OCI-LY7 (cell line): ENCODE measurements around the gene MDFIC. TPM values are rescaled to one million over a fixed set of nuclear protein-coding genes. Genes with fewer than 3 reads are reported as not detected.

ENCODE experiments used
- BruUV-seq: library from RNA; stranded (reverse); fragments of 400-500 nt; replicated peaks from 2 replicates; lab custom pipeline; 2021; lab: Mats Ljungman, UMichigan
- CTCF ChIA-PET: fragments of 300-600 bp; sonication (Branson Sonifier 250); formaldehyde crosslinking; loops from one replicate; lab custom pipeline; 2022; ENCODE audit warnings: antibody characterized with exemption; ENCODE audit not compliant: unreplicated experiment; lab: Charles Lee
- POLR2A ChIA-PET: fragments of 300-600 bp; sonication (Branson Sonifier 250); formaldehyde crosslinking; loops from one replicate; lab custom pipeline; 2022; ENCODE audit warnings: antibody characterized with exemption; lab: Charles Lee
- DNase-seq: peaks from one replicate; pipeline ENCODE4 v3.0.0-alpha.2; 2015; ENCODE audit warnings: low spot score
- H2AFZ ChIP-seq: fragments of 200-600 bp; sonication (generic), shearing (Covaris generic); 2 replicates; pipeline ENCODE4 v1.6.1; 2014; ENCODE audit warnings: mild to moderate bottlenecking, antibody characterized with exemption, low read length, moderate library complexity
- H3K27ac ChIP-seq: fragments of 200-600 bp; sonication (generic); 2 replicates; pipeline ENCODE4 v1.5.1; 2014; ENCODE audit warnings: mixed run types, low read depth, mild to moderate bottlenecking, moderate library complexity, low read length, inconsistent platforms; ENCODE audit not compliant: poor library complexity, severe bottlenecking
- H3K36me3 ChIP-seq: fragments of 200-600 bp; sonication (generic); 2 replicates; pipeline ENCODE4 v1.6.1; 2014; ENCODE audit warnings: mild to moderate bottlenecking, antibody characterized with exemption, low read length, moderate library complexity, mixed read lengths; ENCODE audit not compliant: insufficient read depth
- H3K4me1 ChIP-seq: fragments of 200-600 bp; sonication (generic); 2 replicates; pipeline ENCODE4 v1.5.1; 2014; ENCODE audit warnings: mild to moderate bottlenecking, low read length; ENCODE audit not compliant: insufficient read depth, poor library complexity, severe bottlenecking
- H3K4me2 ChIP-seq: fragments of 200-600 bp; sonication (generic); 2 replicates; pipeline ENCODE4 v1.6.1; 2014; ENCODE audit warnings: mild to moderate bottlenecking, low read length
- H3K4me3 ChIP-seq: fragments of 200-600 bp; sonication (generic); 2 replicates; pipeline ENCODE4 v1.5.1; 2014; ENCODE audit warnings: mild to moderate bottlenecking, low read depth, low read length; ENCODE audit not compliant: poor library complexity, severe bottlenecking
- H3K79me2 ChIP-seq: fragments of 200-600 bp; sonication (generic); 2 replicates; pipeline ENCODE4 v1.6.1; 2016; ENCODE audit warnings: low read depth, mild to moderate bottlenecking, low read length, moderate library complexity, mixed read lengths; ENCODE audit not compliant: insufficient read depth
- H3K9me2 ChIP-seq: fragments of 200-600 bp; sonication (generic); 2 replicates; pipeline ENCODE4 v1.6.1; 2016; ENCODE audit warnings: mild to moderate bottlenecking, low read length, mixed read lengths; ENCODE audit not compliant: insufficient read depth
- H3K9me3 ChIP-seq: fragments of 200-600 bp; sonication (generic); 2 replicates; pipeline ENCODE4 v1.6.1; 2014; ENCODE audit warnings: mild to moderate bottlenecking, mixed run types, low read length, mixed read lengths
- H4K20me1 ChIP-seq: fragments of 200-600 bp; sonication (generic); 2 replicates; pipeline ENCODE4 v1.6.1; 2014; ENCODE audit warnings: mild to moderate bottlenecking, antibody characterized with exemption, low read length, moderate library complexity, mixed read lengths; ENCODE audit not compliant: insufficient read depth
- CTCF ChIP-seq: fragments of 200-600 bp; sonication (generic); conservative IDR thresholded peaks from 2 replicates; pipeline ENCODE4 v1.5.1; 2014; ENCODE audit warnings: mild to moderate bottlenecking, antibody characterized with exemption, low read length, moderate library complexity, mixed read lengths
- EZH2phosphoT487 ChIP-seq: fragments of 200-600 bp; sonication (generic); IDR thresholded peaks from 2 replicates; pipeline ENCODE4 v1.6.1; 2018; ENCODE audit warnings: low read depth, borderline replicate concordance, mild to moderate bottlenecking, mixed run types, antibody characterized with exemption, low read length, moderate library complexity, mixed read lengths
- intact Hi-C: fragments of 100-400 bp; cut with micrococcal nuclease; formaldehyde crosslinking; loops from one replicate; pipeline ENCODE4 v1.10.0; 2022; ENCODE audit not compliant: unreplicated experiment
- total RNA-seq, 2 experiments: library from RNA; depleted of rRNA in 1 of 2; stranded (reverse); fragments of >200 nt in 1 of 2; shearing (Covaris generic) in 1 of 2; gene quantifications; 2 replicates each; pipeline ENCODE4 v1.2.3, GENCODE V29; 2014 to 2022

Gene MDFIC
- total RNA-seq, 2 experiments from 2014 or later, result not detected

DNA sequence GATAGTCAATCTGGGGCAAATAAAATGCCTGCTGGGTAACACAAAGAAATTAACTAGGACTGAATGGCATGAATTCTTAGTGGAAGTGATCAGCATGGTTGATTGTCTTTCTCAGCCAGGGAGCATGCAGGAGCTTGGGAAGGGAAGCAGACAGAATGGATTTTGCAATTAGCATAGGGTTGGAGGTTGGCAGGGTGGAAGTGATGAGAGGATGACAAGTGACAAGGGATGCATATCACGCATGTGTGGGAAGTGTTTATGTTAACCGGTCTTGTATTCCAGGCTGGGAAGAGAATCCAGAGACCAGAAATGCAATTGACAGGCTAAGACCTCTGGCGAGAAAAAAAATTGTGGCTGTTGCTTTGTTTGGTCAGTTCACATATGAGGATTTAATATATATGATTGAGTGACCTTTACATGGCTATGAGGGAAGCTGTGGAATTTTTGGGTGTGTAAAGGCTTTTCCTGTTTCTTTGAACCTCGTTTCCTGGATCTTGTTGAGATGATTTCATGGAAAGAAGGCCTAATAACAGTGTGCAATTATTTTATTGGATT is 8.3 kb downstream of the MDFIC start:
- Histone ChIP-seq H4K20me1 (0 out of 2 replicates have a peak, but pooled peaks cover 3% of the 10 kb centered on the region), H3K4me2 (no peak overlapping the region), H2AFZ (no peak overlapping the region), H3K36me3 (no peaks in the 10 kb centered on the region), H3K4me3 (no peak overlapping the region), H3K4me1 (no peaks in the 10 kb centered on the region), H3K79me2 (no peaks in the 10 kb centered on the region), H3K27ac (no peak overlapping the region), H3K9me2 (no peaks in the 10 kb centered on the region), H3K9me3 (no peaks in the 10 kb centered on the region)
- intact Hi-C loops, result no loop called here
- TF ChIP-seq CTCF (no peak), EZH2phosphoT487 (no peak)
- no TSS peak for BruUV-seq
- DNase-seq, result no peak
- CTCF ChIA-PET, result no interaction called here
- POLR2A ChIA-PET, result no interaction called here

GRCh38 chr7:114930829-114931655 is 9.1 kb downstream of the MDFIC start:
- no TSS peak for BruUV-seq
- TF ChIP-seq CTCF (no peak), EZH2phosphoT487 (no peak)
- CTCF ChIA-PET, result no interaction called here
- no peaks in the 10 kb centered on the region for H3K36me3 ChIP-seq
- no peak overlapping the region for H2AFZ ChIP-seq
- H3K79me2 ChIP-seq, result no peaks in the 10 kb centered on the region
- no peaks in the 10 kb centered on the region for H3K4me1 ChIP-seq
- POLR2A ChIA-PET, result no interaction called here
- intact Hi-C loops, result no loop called here
- no peak overlapping the region for H3K4me3 ChIP-seq
- H3K4me2 ChIP-seq, result no peak overlapping the region
- no peaks in the 10 kb centered on the region for H3K9me3 ChIP-seq
- H4K20me1 ChIP-seq, result 0 out of 2 replicates have a peak, but pooled peaks cover 3% of the 10 kb centered on the region
- no peak for DNase-seq
- no peaks in the 10 kb centered on the region for H3K9me2 ChIP-seq
- no peak overlapping the region for H3K27ac ChIP-seq

GRCh38 chr7:114931656-114932011 is 9.7 kb downstream of the MDFIC start:
- Histone ChIP-seq H3K9me3 (no peaks in the 10 kb centered on the region), H3K36me3 (no peaks in the 10 kb centered on the region), H3K4me2 (no peak overlapping the region), H4K20me1 (0 out of 2 replicates have a peak, but pooled peaks cover 3% of the 10 kb centered on the region), H2AFZ (no peak overlapping the region), H3K9me2 (no peaks in the 10 kb centered on the region), H3K27ac (no peak overlapping the region), H3K4me1 (no peaks in the 10 kb centered on the region), H3K79me2 (no peaks in the 10 kb centered on the region), H3K4me3 (no peak overlapping the region)
- ChIA-PET CTCF (no interaction called here), POLR2A (interaction anchor here (1.0 kb wide), 1 partner anchor 11 kb away, joined by 4 read pairs; no protein-coding TSS in a partner anchor)
- intact Hi-C loops, result no loop called here
- TF ChIP-seq CTCF, result no peak
- DNase-seq, result no peak
- no TSS peak for BruUV-seq
